Measurements from ENCODE around the gene SMCO3.

GRCh38 chr12:14814014-14814413 lies at the start of gene SMCO3:
- no peak for TF ChIP-seq CTCF (IDR thresholded peaks at IDR 0.05; ENCODE audit: poor library complexity)
- TF ChIP-seq EZH2phosphoT487 (IDR thresholded peaks at IDR 0.05; ENCODE audit: low read depth, severe bottlenecking, unreplicated experiment), result no peak
- no peak for TF ChIP-seq EZH2 (IDR thresholded peaks at IDR 0.05; ENCODE audit: borderline replicate concordance)
